ENCODE results near the gene DUOX1. TPM values are rescaled to one million over a fixed set of nuclear protein-coding genes. Genes with fewer than 3 reads are reported as not detected.

Gene DUOX1
- total and polyA plus RNA-seq, 9 of the 15 experiments (the other 6 are each of a cell fraction or from before 2014, with no cell fraction given) = 0.01 to 0.22 (median 0.01) TPM; not detected in 6

DNA sequence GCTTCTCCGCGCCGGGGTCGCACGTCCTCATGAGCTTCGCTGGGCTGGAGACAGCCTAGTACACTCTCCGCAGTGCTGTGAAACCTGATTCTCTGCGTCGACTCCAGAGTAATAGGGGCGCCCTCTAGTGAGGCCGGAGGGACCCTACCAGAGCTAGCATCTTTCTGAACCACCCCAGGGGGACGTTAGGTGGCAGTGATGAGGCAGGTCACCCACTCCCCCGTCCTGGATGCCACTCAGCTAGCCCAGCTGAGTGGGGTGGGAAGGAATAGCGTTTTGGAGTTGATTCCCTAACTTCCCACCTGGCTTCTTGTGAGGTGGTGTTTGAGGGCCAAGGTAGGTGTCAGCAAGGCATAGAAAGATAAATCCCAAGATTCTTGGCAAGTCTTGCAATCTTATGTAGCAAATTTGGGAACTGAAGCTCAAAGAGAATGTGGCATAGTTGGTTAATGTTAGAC is 11.6 kb upstream of the DUOX1 start (continued):
- TF ChIP-seq ZBTB40 (IDR thresholded peaks at IDR 0.05) (no peak), ZBTB40 (CRISPR knock-in tag; IDR thresholded peaks at IDR 0.05) (no peak), RBM22 (IDR thresholded peaks at IDR 0.05; ENCODE audit: low read depth, low read length, poor library complexity, severe bottlenecking) (no peak), NCOA6 (IDR thresholded peaks at IDR 0.05) (no peak), LARP7 (IDR thresholded peaks at IDR 0.05) (no peak), TBL1XR1 (IDR thresholded peaks at IDR 0.05; ENCODE audit: low read length in 2 of 2) (0 out of 4 replicates have a peak, but pooled peaks of 1 of the 2 experiments have one; percentile 21), SNIP1 (IDR thresholded peaks at IDR 0.05; ENCODE audit: low read depth) (no peak), SIN3A (IDR thresholded peaks at IDR 0.05; ENCODE audit: borderline replicate concordance in 2 of 2, control insufficient read depth in 1 of 2, low read depth in 2 of 2, low read length in 2 of 2) (no peak), BRCA1 (IDR thresholded peaks at IDR 0.05) (no peak), BRCA1 (CRISPR knock-in tag; IDR thresholded peaks at IDR 0.05) (no peak), RFX1 (IDR thresholded peaks at IDR 0.05) (no peak), LEF1 (IDR thresholded peaks at IDR 0.05) (no peak), ZSCAN32 (CRISPR knock-in tag; IDR thresholded peaks at IDR 0.05) (no peak), ZNF695 (CRISPR knock-in tag; IDR thresholded peaks at IDR 0.05) (no peak), ZBTB8A (IDR thresholded peaks at IDR 0.05; ENCODE audit: partially characterized antibody) (no peak), WHSC1 (IDR thresholded peaks at IDR 0.05; ENCODE audit: low read length) (no peak), MTA2 (IDR thresholded peaks at IDR 0.05; ENCODE audit: low read depth) (no peak), MYBL2 (IDR thresholded peaks at IDR 0.05; ENCODE audit: low read depth) (no peak), MYBL2 (CRISPR knock-in tag; IDR thresholded peaks at IDR 0.05; ENCODE audit: borderline replicate concordance) (no peak), ZNF766 (CRISPR knock-in tag; conservative IDR thresholded peaks at IDR 0.05) (no peak), POU5F1 (IDR thresholded peaks at IDR 0.05; ENCODE audit: borderline replicate concordance, low read depth, low read length, partially characterized antibody) (no peak)
